GM12878 (cell line): Measurements from ENCODE around the gene ANLN. TPM values are rescaled to one million over a fixed set of nuclear protein-coding genes. Genes with fewer than 3 reads are reported as not detected.

Source experiments
- CHD4 ChIP-seq: fragments of 200-600 bp; sonication (generic); IDR thresholded peaks from 2 replicates; pipeline ENCODE4 v1.6.1; 2016; ENCODE audit warnings: mild to moderate bottlenecking
- FOXM1 ChIP-seq: IDR thresholded peaks from 2 replicates; pipeline ENCODE4 v1.6.1; 2012; ENCODE audit warnings: low read depth, mild to moderate bottlenecking, inconsistent platforms, low read length, moderate library complexity
- MYC ChIP-seq: IDR thresholded peaks from 2 replicates; pipeline ENCODE4 v1.6.1; 2011; ENCODE audit warnings: mild to moderate bottlenecking, low read length, moderate library complexity, inconsistent platforms; ENCODE audit not compliant: insufficient read depth, insufficient replicate concordance, insufficient read length, severe bottlenecking
- PBX3 ChIP-seq: IDR thresholded peaks from 2 replicates; pipeline ENCODE4 v1.6.1; 2011; ENCODE audit warnings: mild to moderate bottlenecking, low read depth, low read length, moderate library complexity; ENCODE audit not compliant: insufficient replicate concordance
- RAD21 ChIP-seq: IDR thresholded peaks from 2 replicates; pipeline ENCODE4 v1.6.1; 2011; ENCODE audit warnings: mild to moderate bottlenecking, low read depth, low read length, moderate library complexity; ENCODE audit not compliant: insufficient read depth
- RAD51 ChIP-seq: fragments of 450-650 bp; IDR thresholded peaks from 2 replicates; pipeline ENCODE4 v1.6.1; 2016; ENCODE audit warnings: moderate library complexity, mild to moderate bottlenecking, inconsistent platforms
- ZNF207 ChIP-seq: fragments of 450-650 bp; IDR thresholded peaks from 2 replicates; pipeline ENCODE4 v1.6.1; 2014; ENCODE audit warnings: antibody characterized with exemption, mild to moderate bottlenecking, borderline replicate concordance
- ZNF24 ChIP-seq: fragments of 450-650 bp; IDR thresholded peaks from 2 replicates; pipeline ENCODE4 v1.6.1; 2017; ENCODE audit warnings: antibody characterized with exemption, mild to moderate bottlenecking
- ZZZ3 ChIP-seq: IDR thresholded peaks from 2 replicates; pipeline ENCODE4 v1.6.1; 2011; ENCODE audit warnings: low read depth; ENCODE audit not compliant: control insufficient read depth, insufficient read length
- polyA plus RNA-seq, 11 experiments: library from polyadenylated mRNA; depleted of rRNA in 4 of 11; unstranded in 6 of 11; stranded (reverse) in 5 of 11; fragments of >200 nt; fragmentation: Nextera tagmentation in 4 of 11; fragmentation: Illumina TruSeq in 1 of 11; extraction: Ambion mirVana in 4 of 11; extraction: Trizol in 1 of 11; gene quantifications; 1 replicate in 1 of 11; 2 replicates in 10 of 11; pipeline versions ENCODE4 v1.2.1 to v1.2.3, GENCODE V29; 2011 to 2016; ENCODE audit warnings: inconsistent platforms in 2 of 11, missing spikeins in 2 of 11, low read depth in 1 of 11
- total RNA-seq, 4 experiments: library from RNA; depleted of rRNA in 3 of 4; stranded (reverse); fragments of >200 nt in 3 of 4; fragmentation: Illumina TruSeq in 1 of 4; extraction: Trizol in 1 of 4; gene quantifications; 2 replicates each; pipeline versions ENCODE4 v1.2.1 to v1.2.3, GENCODE V29; 2013 to 2021
- TF ChIP-seq, protein P1 (sequence below): fragments of 450-650 bp; IDR thresholded peaks from 2 replicates; pipeline ENCODE4 v1.6.1; 2017; ENCODE audit warnings: mild to moderate bottlenecking, moderate library complexity
- TF ChIP-seq, protein P2 (sequence below): fragments of 450-650 bp; IDR thresholded peaks from 2 replicates; pipeline ENCODE4 v1.6.1; 2014; ENCODE audit warnings: mild to moderate bottlenecking

The ANLN gene
- total and polyA plus RNA-seq, 10 of the 15 experiments (the other 5 are each of a cell fraction or from before 2014, with no cell fraction given): 9.5 to 32.1 (median 24.2) TPM

- TF ChIP-seq, protein P1, sequence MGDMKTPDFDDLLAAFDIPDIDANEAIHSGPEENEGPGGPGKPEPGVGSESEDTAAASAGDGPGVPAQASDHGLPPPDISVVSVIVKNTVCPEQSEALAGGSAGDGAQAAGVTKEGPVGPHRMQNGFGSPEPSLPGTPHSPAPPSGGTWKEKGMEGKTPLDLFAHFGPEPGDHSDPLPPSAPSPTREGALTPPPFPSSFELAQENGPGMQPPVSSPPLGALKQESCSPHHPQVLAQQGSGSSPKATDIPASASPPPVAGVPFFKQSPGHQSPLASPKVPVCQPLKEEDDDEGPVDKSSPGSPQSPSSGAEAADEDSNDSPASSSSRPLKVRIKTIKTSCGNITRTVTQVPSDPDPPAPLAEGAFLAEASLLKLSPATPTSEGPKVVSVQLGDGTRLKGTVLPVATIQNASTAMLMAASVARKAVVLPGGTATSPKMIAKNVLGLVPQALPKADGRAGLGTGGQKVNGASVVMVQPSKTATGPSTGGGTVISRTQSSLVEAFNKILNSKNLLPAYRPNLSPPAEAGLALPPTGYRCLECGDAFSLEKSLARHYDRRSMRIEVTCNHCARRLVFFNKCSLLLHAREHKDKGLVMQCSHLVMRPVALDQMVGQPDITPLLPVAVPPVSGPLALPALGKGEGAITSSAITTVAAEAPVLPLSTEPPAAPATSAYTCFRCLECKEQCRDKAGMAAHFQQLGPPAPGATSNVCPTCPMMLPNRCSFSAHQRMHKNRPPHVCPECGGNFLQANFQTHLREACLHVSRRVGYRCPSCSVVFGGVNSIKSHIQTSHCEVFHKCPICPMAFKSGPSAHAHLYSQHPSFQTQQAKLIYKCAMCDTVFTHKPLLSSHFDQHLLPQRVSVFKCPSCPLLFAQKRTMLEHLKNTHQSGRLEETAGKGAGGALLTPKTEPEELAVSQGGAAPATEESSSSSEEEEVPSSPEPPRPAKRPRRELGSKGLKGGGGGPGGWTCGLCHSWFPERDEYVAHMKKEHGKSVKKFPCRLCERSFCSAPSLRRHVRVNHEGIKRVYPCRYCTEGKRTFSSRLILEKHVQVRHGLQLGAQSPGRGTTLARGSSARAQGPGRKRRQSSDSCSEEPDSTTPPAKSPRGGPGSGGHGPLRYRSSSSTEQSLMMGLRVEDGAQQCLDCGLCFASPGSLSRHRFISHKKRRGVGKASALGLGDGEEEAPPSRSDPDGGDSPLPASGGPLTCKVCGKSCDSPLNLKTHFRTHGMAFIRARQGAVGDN: peak; percentile 53; the same call in 1 of the 2 replicates
- TF ChIP-seq ZZZ3 (no peak), CHD4 (no peak), ZNF207 (peak; percentile 81), ZNF24 (0 out of 2 replicates have a peak, but pooled peaks have one; percentile 48), MYC (no peak), RAD51 (peak; percentile 49; the same call in 1 of the 2 replicates), RAD21 (no peak), PBX3 (no peak), FOXM1 (0 out of 2 replicates have a peak, but pooled peaks have one; percentile 47)
- TF ChIP-seq, protein P2, sequence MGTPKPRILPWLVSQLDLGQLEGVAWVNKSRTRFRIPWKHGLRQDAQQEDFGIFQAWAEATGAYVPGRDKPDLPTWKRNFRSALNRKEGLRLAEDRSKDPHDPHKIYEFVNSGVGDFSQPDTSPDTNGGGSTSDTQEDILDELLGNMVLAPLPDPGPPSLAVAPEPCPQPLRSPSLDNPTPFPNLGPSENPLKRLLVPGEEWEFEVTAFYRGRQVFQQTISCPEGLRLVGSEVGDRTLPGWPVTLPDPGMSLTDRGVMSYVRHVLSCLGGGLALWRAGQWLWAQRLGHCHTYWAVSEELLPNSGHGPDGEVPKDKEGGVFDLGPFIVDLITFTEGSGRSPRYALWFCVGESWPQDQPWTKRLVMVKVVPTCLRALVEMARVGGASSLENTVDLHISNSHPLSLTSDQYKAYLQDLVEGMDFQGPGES: no peak
These were observed at the start of gene ANLN (continued) for GRCh38 chr7:36389371-36390198.
